ENCODE data around the gene TOM1.

The TOM1 gene

GRCh38 chr22:35299673-35300499 lies at the start of gene TOM1:
Gene TOM1, plus strand, starts transcription at chr22:35299894. Its CDS starts 35 bp downstream, at chr22:35299929.
- Mint-ChIP-seq H3K27ac (peak within 1 kb of the TSS; percentile 95), H3K36me3 (ENCODE audit: low read depth) (peaks cover 27% of the 10 kb centered on the region), H3K9me3 (no peaks in the 10 kb centered on the region), H3K4me3 (peak within 1 kb of the TSS; percentile 91), H3K27me3 (ENCODE audit: low read depth, poor library complexity) (peaks cover 2% of the 10 kb centered on the region), H3K4me1 (peaks cover 38% of the 10 kb centered on the region)
- peak; percentile 100 for DNase-seq
- no peak for TF ChIP-seq CTCF (IDR thresholded peaks at IDR 0.05)

DNA sequence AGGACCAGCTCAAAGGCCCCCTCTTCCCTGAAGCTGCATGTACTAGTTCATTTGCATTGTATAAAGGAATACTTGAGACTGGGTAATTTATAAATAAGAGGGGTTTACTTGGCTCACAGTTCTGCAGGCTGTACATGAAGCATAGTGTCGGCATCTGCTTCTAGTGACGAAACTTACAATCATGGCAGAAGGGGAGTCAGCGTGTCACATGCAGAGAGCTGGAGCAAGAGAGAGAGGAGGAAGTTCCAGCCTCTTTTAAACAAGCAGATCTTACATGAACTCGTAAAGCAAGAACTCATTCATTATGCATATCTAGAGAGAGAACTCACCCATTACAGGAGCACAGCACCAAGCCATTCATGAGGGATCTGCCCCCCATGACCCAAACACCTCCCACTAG lies 49.5 kb upstream of the TOM1 start:
- peaks cover 6% of the 10 kb centered on the region for H3K27me3 Mint-ChIP-seq (ENCODE audit: low read depth, poor library complexity)
- H3K9me3 Mint-ChIP-seq: peaks cover 11% of the 10 kb centered on the region
- peaks cover 11% of the 10 kb centered on the region for H3K36me3 Mint-ChIP-seq (ENCODE audit: low read depth)
- H3K4me3 Mint-ChIP-seq: no peak overlapping the region
- H3K4me1 Mint-ChIP-seq: peaks cover 5% of the 10 kb centered on the region
- DNase-seq: no peak
- no peak for TF ChIP-seq CTCF (IDR thresholded peaks at IDR 0.05)
- H3K27ac Mint-ChIP-seq: no peak overlapping the region

GRCh38 chr22:35253946-35254345 lies 45.7 kb upstream of the TOM1 start:
- DNase-seq: no peak
- no peak for TF ChIP-seq CTCF (IDR thresholded peaks at IDR 0.05)
- Mint-ChIP-seq H3K27ac (no peak overlapping the region), H3K36me3 (ENCODE audit: low read depth) (peaks cover 12% of the 10 kb centered on the region), H3K4me3 (no peak overlapping the region), H3K27me3 (ENCODE audit: low read depth, poor library complexity) (peaks cover 3% of the 10 kb centered on the region), H3K9me3 (no peaks in the 10 kb centered on the region), H3K4me1 (peaks cover 34% of the 10 kb centered on the region)

- H3K36me3 Mint-ChIP-seq (ENCODE audit: low read depth): peaks cover 34% of the 10 kb centered on the region
- no peaks in the 10 kb centered on the region for H3K9me3 Mint-ChIP-seq
Observed at GRCh38 chr22:35257002-35257320, 42.7 kb upstream of the TOM1 start.

DNA sequence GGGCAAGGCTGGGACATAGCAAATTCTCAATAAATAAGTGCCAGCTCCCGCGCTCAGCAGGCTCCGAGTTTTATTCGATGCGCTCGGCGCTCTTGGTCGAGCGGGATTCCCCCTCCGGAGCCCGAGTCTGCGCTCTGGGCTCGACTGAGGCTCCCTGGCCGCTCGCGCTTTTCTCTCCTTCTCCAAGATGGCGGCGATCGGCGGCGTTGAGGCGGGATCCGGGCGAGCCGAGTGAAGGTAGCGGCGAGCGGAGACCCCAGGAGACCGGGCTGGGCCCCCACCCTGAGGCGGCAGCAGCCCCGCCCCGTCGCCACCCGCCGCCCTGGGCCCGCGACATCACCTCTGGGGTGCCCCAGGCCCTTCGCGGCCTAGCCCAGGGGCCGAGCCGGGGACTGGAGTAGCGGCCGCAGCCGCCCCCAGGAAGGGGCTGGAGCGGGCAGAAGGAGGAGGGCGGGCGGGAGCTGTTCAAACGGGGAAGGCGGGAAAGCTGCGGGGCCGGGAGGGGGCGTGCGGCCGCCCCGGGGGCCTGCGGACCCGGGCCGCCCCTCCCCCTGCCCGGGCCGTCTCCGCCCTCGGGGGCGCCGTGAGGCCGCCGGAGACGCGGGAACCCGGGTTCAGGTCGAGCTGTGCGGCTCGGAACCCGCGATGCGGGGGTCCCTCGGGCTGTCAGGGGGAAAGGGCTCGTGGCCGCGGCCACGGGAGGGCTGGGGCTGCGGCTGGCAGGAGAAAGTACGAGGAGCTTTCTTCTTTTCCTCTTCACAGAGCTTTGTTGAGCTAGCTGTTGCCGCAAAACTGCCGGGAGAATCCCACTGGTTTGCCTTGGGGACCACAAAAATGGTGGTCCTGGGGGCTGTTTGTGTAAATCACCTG lies 42.1 kb upstream of the TOM1 start, which contains the start of gene HMGXB4:
TSS of gene HMGXB4 (plus strand) at position 173 of the 870 bp plus-strand sequence. CDS start 4,898 bp downstream, outside the sequence.
- H3K4me3 Mint-ChIP-seq: peak within 1 kb of the TSS; percentile 97
- H3K9me3 Mint-ChIP-seq: no peaks in the 10 kb centered on the region

More at GRCh38 chr22:35257002-35257320, 42.7 kb upstream of the TOM1 start:
- peaks cover 46% of the 10 kb centered on the region for H3K4me1 Mint-ChIP-seq
- no peak for DNase-seq
- H3K27me3 Mint-ChIP-seq (ENCODE audit: low read depth, poor library complexity): no peaks in the 10 kb centered on the region
- no peak for TF ChIP-seq CTCF (IDR thresholded peaks at IDR 0.05)
- peak overlapping the region; percentile 92 for H3K27ac Mint-ChIP-seq
- peak overlapping the region; percentile 97 for H3K4me3 Mint-ChIP-seq

More for the DNA sequence above, 42.1 kb upstream of the TOM1 start, which contains the start of gene HMGXB4:
- TF ChIP-seq CTCF (IDR thresholded peaks at IDR 0.05): no peak
- peaks cover 35% of the 10 kb centered on the region for H3K36me3 Mint-ChIP-seq (ENCODE audit: low read depth)
- H3K27ac Mint-ChIP-seq: peak within 1 kb of the TSS; percentile 99
- H3K27me3 Mint-ChIP-seq (ENCODE audit: low read depth, poor library complexity): no peaks in the 10 kb centered on the region
- H3K4me1 Mint-ChIP-seq: peaks cover 46% of the 10 kb centered on the region
- DNase-seq: peak; percentile 86
